Vagina (tissue), 2 donors: ENCODE results near the gene MRPL39. TPM values are rescaled to one million over a fixed set of nuclear protein-coding genes. Genes with fewer than 3 reads are reported as not detected.

Experiments used
- DNase-seq, 2 donors: peaks; one replicate each; pipeline ENCODE4 v3.0.0-alpha.2; 2017; ENCODE audit errors: extremely low spot score in 2 of 2
- H3K27ac ChIP-seq: fragments of 200-600 bp; sonication (generic); one replicate; pipeline ENCODE4 v1.5.1; 2019
- H3K27me3 ChIP-seq: fragments of 200-600 bp; sonication (generic); one replicate; pipeline ENCODE4 v1.5.1; 2019
- H3K36me3 ChIP-seq, 2 donors: fragments of 200-600 bp; sonication (generic); one replicate each; pipeline ENCODE4 v1.5.1; 2017 to 2019
- H3K4me1 ChIP-seq: fragments of 200-600 bp; sonication (generic); one replicate; pipeline ENCODE4 v1.5.1; 2019
- H3K4me3 ChIP-seq, 2 donors: fragments of 200-600 bp; sonication (generic); 1 replicate in 1 of 2; 2 replicates in 1 of 2; pipeline ENCODE4 v1.5.1; 2016 to 2019
- H3K9me3 ChIP-seq: fragments of 200-600 bp; sonication (generic); one replicate; pipeline ENCODE4 v1.5.1; 2019
- POLR2A ChIP-seq, 2 donors: fragments of 450-650 bp; IDR thresholded peaks; one replicate each; pipeline ENCODE4 v1.6.1; 2017; ENCODE audit warnings: antibody characterized with exemption in 2 of 2, mild to moderate bottlenecking in 2 of 2, moderate library complexity in 2 of 2
- POLR2AphosphoS5 ChIP-seq, 2 donors: sonication (generic); formaldehyde crosslinking; IDR thresholded peaks; one replicate each; pipeline ENCODE4 v1.9.0; 2017; ENCODE audit warnings: antibody characterized with exemption in 2 of 2, mild to moderate bottlenecking in 2 of 2, low read depth in 1 of 2; ENCODE audit not compliant: insufficient read depth in 1 of 2
- intact Hi-C: fragments of 100-400 bp; cut with DNase I; formaldehyde crosslinking; loops from one replicate; pipeline ENCODE4 v1.15.1; 2023
- total RNA-seq: library from RNA; depleted of rRNA; stranded (reverse); fragments of >200 nt; gene quantifications from one replicate; pipeline ENCODE4 v1.2.3, GENCODE V29; 2016
- TF ChIP-seq, protein P1 (sequence below), 3 experiments: fragments of 450-650 bp in 2 of 3; fragments of 200-600 bp in 1 of 3; sonication (generic) in 1 of 3; IDR thresholded peaks; one replicate each; pipeline ENCODE4 v1.5.1; 2017 to 2019; ENCODE audit warnings: antibody characterized with exemption in 3 of 3, mild to moderate bottlenecking in 2 of 3, moderate library complexity in 2 of 3

MRPL39 gene
- total RNA-seq, 1 donor from 2014 or later, result 8.8 TPM

DNA sequence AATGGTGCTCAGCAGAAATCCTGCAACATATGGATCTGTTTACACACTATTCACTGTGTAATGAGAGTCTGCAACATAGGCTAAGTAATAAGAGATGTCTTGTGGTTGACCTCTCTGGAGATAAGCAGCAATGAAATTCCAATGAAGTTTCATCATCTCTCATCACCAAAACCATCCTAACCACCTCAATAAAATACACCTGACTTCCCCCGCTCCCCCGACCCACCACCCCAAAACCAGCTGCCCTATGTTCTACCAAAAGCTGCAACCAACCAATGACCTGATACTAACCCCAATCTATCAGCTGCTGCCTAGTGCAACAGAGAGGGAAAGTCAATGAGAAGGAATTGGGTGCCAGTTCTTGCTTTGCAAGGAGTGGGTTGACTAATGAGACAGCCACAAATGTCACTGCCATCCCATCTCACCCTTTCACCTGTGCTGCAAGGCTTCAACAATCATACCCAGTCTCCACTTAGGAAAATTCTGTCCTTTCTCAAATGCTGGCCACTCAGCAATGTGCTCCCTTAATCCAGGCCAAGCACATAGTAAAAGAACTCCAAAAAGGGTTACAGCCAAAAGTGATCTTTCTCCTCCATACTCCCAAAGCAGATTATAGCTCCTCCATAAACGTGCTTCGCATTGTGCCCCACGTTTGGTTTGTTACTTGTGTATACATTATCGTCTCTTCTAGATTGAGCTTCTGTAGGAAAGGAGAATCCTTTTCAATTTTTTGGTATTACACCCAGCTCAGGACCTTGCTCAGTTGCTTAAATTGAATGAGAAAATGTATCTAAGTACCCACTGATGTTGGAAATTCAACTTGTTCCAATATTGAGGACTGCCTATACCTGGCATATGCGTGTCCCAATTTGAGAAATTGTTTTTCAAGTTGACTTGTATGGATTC, 29.0 kb downstream of the MRPL39 start:
- no peak overlapping the region for H3K27ac ChIP-seq
- no peak for DNase-seq
- H3K36me3 ChIP-seq, result no peaks in the 10 kb centered on the region
- H3K4me1 ChIP-seq, result no peaks in the 10 kb centered on the region
- H3K4me3 ChIP-seq, result no peak overlapping the region
- TF ChIP-seq, protein P1, sequence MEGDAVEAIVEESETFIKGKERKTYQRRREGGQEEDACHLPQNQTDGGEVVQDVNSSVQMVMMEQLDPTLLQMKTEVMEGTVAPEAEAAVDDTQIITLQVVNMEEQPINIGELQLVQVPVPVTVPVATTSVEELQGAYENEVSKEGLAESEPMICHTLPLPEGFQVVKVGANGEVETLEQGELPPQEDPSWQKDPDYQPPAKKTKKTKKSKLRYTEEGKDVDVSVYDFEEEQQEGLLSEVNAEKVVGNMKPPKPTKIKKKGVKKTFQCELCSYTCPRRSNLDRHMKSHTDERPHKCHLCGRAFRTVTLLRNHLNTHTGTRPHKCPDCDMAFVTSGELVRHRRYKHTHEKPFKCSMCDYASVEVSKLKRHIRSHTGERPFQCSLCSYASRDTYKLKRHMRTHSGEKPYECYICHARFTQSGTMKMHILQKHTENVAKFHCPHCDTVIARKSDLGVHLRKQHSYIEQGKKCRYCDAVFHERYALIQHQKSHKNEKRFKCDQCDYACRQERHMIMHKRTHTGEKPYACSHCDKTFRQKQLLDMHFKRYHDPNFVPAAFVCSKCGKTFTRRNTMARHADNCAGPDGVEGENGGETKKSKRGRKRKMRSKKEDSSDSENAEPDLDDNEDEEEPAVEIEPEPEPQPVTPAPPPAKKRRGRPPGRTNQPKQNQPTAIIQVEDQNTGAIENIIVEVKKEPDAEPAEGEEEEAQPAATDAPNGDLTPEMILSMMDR (IDR thresholded peaks at IDR 0.05), result no peak
- TF ChIP-seq POLR2A (IDR thresholded peaks at IDR 0.05) (no peak), POLR2AphosphoS5 (IDR thresholded peaks at IDR 0.05; ENCODE audit: insufficient read depth in 1 of 2, low read depth in 1 of 2) (no peak)
- no peaks in the 10 kb centered on the region for H3K27me3 ChIP-seq
- H3K9me3 ChIP-seq, result no peaks in the 10 kb centered on the region
- intact Hi-C loops, result loop anchor here (5.0 kb wide), 1 partner anchor 561 kb away; no protein-coding TSS in a partner anchor

DNA sequence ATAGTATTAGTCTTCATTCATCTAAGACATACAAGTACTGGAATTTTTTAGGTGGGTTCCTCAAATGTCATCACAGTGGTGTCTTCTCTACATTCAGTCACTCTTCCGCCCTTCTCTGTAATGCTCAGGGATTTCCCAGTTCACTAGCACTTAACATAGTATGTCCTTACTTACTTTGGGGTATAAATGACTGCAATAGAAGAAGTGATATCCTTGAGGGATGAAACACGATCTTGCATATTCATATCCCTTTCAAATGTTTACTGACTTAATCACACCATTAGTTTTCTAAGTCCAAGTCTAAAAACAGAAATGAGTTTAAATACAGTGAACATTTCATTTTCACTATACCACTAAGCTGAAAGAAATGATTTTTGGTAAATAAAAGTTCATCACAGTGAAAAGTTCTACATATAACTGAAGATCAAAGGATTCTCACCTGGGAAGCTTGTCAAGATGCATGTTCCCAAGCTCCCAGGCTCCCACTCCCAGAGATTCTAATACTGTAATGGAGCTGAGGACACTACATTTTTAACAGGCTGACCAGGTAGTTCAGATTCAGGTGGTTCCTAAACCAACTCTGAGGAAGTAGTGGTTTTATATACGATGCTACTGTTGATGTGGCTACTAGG, 29.7 kb downstream of the MRPL39 start:
- no peak overlapping the region for H3K27ac ChIP-seq
- no peaks in the 10 kb centered on the region for H3K27me3 ChIP-seq
- no peak overlapping the region for H3K4me3 ChIP-seq
- no peak for DNase-seq
- TF ChIP-seq, protein P1 (IDR thresholded peaks at IDR 0.05), result no peak
- TF ChIP-seq POLR2A (IDR thresholded peaks at IDR 0.05) (no peak), POLR2AphosphoS5 (IDR thresholded peaks at IDR 0.05; ENCODE audit: insufficient read depth in 1 of 2, low read depth in 1 of 2) (no peak)
- H3K4me1 ChIP-seq, result no peaks in the 10 kb centered on the region
- H3K36me3 ChIP-seq, result no peaks in the 10 kb centered on the region
- intact Hi-C loops, result loop anchor here (5.0 kb wide), 1 partner anchor 560 kb away; no protein-coding TSS in a partner anchor
- H3K9me3 ChIP-seq, result no peaks in the 10 kb centered on the region

DNA sequence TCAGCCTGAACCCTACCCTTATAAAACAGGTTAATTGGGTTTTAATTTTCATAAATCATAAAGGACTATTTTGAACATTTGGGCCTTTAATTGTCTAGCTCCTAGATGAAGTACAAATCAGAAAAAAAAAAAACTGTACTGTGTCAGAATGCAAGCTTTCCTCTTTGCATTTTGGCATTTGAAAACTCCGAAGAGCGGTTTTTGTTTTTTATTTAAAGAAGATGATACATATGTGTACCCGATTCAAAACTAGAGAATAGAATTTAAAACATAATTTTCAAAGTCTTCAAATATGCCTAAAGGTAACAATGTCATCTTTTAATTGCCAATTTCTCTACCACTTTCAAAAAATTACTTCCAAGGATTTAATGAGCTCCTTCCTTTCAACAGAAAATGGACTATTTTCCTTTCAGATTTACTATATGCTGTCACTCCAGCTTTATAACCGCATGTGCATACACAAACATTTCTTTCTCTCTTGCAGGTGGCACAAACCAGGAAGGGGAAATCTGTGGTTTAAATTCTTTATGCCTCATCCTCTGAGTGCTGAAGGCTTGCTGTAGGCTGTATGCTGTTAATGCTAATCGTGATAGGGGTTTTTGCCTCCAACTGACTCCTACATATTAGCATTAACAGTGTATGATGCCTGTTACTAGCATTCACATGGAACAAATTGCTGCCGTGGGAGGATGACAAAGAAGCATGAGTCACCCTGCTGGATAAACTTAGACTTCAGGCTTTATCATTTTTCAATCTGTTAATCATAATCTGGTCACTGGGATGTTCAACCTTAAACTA, 33.7 kb downstream of the MRPL39 start:
- no peak overlapping the region for H3K27ac ChIP-seq
- no peak overlapping the region for H3K4me3 ChIP-seq
- H3K27me3 ChIP-seq, result no peaks in the 10 kb centered on the region
- H3K4me1 ChIP-seq, result no peaks in the 10 kb centered on the region
- no peak for TF ChIP-seq POLR2A (IDR thresholded peaks at IDR 0.05)
- TF ChIP-seq POLR2AphosphoS5 (IDR thresholded peaks at IDR 0.05; ENCODE audit: insufficient read depth in 1 of 2, low read depth in 1 of 2), result no peak
- intact Hi-C loops, result no loop called here
- H3K9me3 ChIP-seq, result no peaks in the 10 kb centered on the region
- no peaks in the 10 kb centered on the region for H3K36me3 ChIP-seq
- no peak for DNase-seq

DNA sequence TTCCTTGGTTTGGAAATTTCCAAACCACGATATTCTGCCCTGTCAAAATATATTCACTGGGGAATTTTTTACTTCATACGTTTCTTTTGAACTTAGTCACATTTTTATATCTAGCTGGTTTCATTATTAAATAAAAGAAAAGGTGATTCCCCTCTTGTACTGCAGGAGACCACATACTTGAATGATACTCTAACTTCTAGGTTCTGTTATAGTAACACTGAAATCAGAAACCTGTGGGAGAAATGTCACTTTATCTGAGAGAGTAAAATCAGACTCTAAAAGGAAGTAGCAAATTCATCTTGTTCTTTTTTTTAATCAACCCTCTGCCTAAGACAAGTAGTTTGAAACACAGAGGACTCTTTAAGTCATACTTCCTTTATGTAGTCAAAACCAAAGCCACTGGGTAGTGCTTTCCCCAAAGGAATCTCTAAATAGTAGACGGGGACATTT, 34.4 kb downstream of the MRPL39 start:
- no peaks in the 10 kb centered on the region for H3K9me3 ChIP-seq
- no peaks in the 10 kb centered on the region for H3K4me1 ChIP-seq
- intact Hi-C loops, result no loop called here
- no peak for DNase-seq
- H3K36me3 ChIP-seq, result no peaks in the 10 kb centered on the region
- no peak overlapping the region for H3K4me3 ChIP-seq
- TF ChIP-seq POLR2AphosphoS5 (IDR thresholded peaks at IDR 0.05; ENCODE audit: insufficient read depth in 1 of 2, low read depth in 1 of 2) (no peak), POLR2A (IDR thresholded peaks at IDR 0.05) (no peak)
- TF ChIP-seq, protein P1 (IDR thresholded peaks at IDR 0.05), result no peak
- no peak overlapping the region for H3K27ac ChIP-seq
- no peaks in the 10 kb centered on the region for H3K27me3 ChIP-seq

DNA sequence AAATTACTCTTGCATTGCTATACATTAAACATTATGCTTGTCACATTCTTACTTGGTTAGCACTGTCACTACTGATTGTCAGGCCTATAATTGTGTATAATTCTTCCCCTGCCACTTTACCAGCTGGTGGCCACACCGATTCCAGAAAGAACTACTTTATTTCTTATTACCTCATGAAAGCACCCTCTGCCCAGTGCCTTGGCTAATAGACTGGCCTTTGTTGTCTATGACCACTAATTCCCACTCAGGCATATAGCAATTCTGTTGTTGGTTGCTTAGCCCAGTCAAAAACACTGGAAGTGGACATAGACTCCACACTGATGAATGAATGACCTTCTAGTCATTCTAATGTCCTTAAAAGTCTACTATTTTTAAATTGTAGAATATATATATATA, 35.6 kb downstream of the MRPL39 start:
- no peak for DNase-seq
- H3K36me3 ChIP-seq, result no peaks in the 10 kb centered on the region
- intact Hi-C loops, result no loop called here
- H3K4me3 ChIP-seq, result no peak overlapping the region
- no peak for TF ChIP-seq POLR2AphosphoS5 (IDR thresholded peaks at IDR 0.05; ENCODE audit: insufficient read depth in 1 of 2, low read depth in 1 of 2)
- TF ChIP-seq, protein P1 (IDR thresholded peaks at IDR 0.05), result no peak
- no peaks in the 10 kb centered on the region for H3K27me3 ChIP-seq
- H3K27ac ChIP-seq, result no peak overlapping the region
- H3K9me3 ChIP-seq, result no peaks in the 10 kb centered on the region
- H3K4me1 ChIP-seq, result no peaks in the 10 kb centered on the region
